Right renal pelvis (tissue), 4 donors: ENCODE measurements around the gene REEP2. TPM values are rescaled to one million over a fixed set of nuclear protein-coding genes. Genes with fewer than 3 reads are reported as not detected.

Experiments
- DNase-seq, 4 donors: peaks; one replicate each; pipeline ENCODE4 v3.0.0-alpha.2; 2013; ENCODE audit warnings: low read depth in 4 of 4, low spot score in 3 of 4, missing footprints in 1 of 4
- polyA plus RNA-seq, 4 donors: library from polyadenylated mRNA; unstranded; fragments of 120-200 nt; gene quantifications; one replicate each; pipeline ENCODE4 v1.2.1, GENCODE V29; 2013; ENCODE audit not compliant: insufficient read length in 4 of 4

Gene REEP2
- polyA plus RNA-seq, 4 donors, result 7.7 to 12.9 (median 10.2) TPM

- peak; percentile 68 to 75 (median 72) for DNase-seq
Measured at GRCh38 chr5:138491669-138492559, 53.1 kb downstream of the REEP2 start.

- no peak for DNase-seq
Measured at GRCh38 chr5:138492560-138493045, 53.7 kb downstream of the REEP2 start.

- no peak for DNase-seq
Measured at GRCh38 chr5:138495351-138495750, 56.5 kb downstream of the REEP2 start.

Other genes starting within 250 kb of the REEP2 start
- gene CDC23, start 225.7 kb upstream of the REEP2 start, polyA plus RNA-seq, result 10 to 100 TPM; 53.9 to 68.7 (median 67.0) TPM
- gene GFRA3, start 164.4 kb upstream of the REEP2 start, polyA plus RNA-seq, result 1 to 10 TPM; 2.7 to 7.3 (median 3.9) TPM
- gene CDC25C, start 107.3 kb upstream of the REEP2 start, polyA plus RNA-seq, result 1 to 10 TPM; 6.7 to 7.6 (median 7.1) TPM
- 10 to 100 TPM; 31.0 to 33.1 (median 31.7) TPM for gene FAM53C, start 100.8 kb upstream of the REEP2 start, polyA plus RNA-seq
- gene KDM3B, start 86.4 kb upstream of the REEP2 start, polyA plus RNA-seq, result 10 to 100 TPM; 88.8 to 95.8 (median 94.0) TPM
- 100 to 1,000 TPM in 2 of 4 donors, 10 to 100 TPM in 2; 27.2 to 420 (median 157) TPM for gene EGR1, start 26.4 kb downstream of the REEP2 start, polyA plus RNA-seq
- gene ETF1, start 104.2 kb downstream of the REEP2 start, polyA plus RNA-seq, result 10 to 100 TPM; 69.4 to 84.3 (median 77.9) TPM
- 100 to 1,000 TPM; 302 to 349 (median 343) TPM for gene HSPA9, start 136.3 kb downstream of the REEP2 start, polyA plus RNA-seq